Left ventricle myocardium superior (tissue), 1 donor: ENCODE results near the gene KRAS. TPM values are rescaled to one million over a fixed set of nuclear protein-coding genes. Genes with fewer than 3 reads are reported as not detected.

ENCODE experiments used
- ATAC-seq: fragments of 200-7000 bp; cut with Tn5 transposase; one replicate; pipeline ENCODE4 v1.9.1; 2020; ENCODE audit warnings: mild to moderate bottlenecking, moderate library complexity
- DNase-seq: peaks from one replicate; pipeline ENCODE4 v3.0.0-alpha.2; 2020
- intact Hi-C: fragments of 100-400 bp; cut with micrococcal nuclease; formaldehyde crosslinking; loops from one replicate; pipeline ENCODE4 v1.11.0; 2022
- total RNA-seq: library from RNA; stranded (reverse); fragmentation: NEBNext Ultra II Directional; extraction: Animal tissue kit (Norgen Biotek cat#: 25700); gene quantifications from one replicate; pipeline ENCODE4 v1.2.1, GENCODE V29; 2021
- donor health status: DM: no; HTN: yes; CAD: no; lungs with severe emphysema.

The KRAS gene
- total RNA-seq, 1 donor from 2014 or later, result 12.1 TPM

- ATAC-seq, result no peak
- DNase-seq, result no peak
- intact Hi-C loops, result no loop called here
Observed at GRCh38 chr12:25207846-25208245, 42.9 kb downstream of the KRAS start.

GRCh38 chr12:25207411-25207810, 43.3 kb downstream of the KRAS start:
- intact Hi-C loops, result no loop called here
- ATAC-seq (no peak), DNase-seq (no peak)

GRCh38 chr12:25202137-25202536, 48.6 kb downstream of the KRAS start:
- ATAC-seq (no peak), DNase-seq (no peak)
- intact Hi-C loops, result no loop called here

- intact Hi-C loops, result no loop called here
- no peak for ATAC-seq
- DNase-seq, result no peak
Observed at GRCh38 chr12:25200703-25201102, 50.0 kb downstream of the KRAS start.

- no peak for ATAC-seq
- DNase-seq, result no peak
- intact Hi-C loops, result loop anchor here (10.0 kb wide), 1 partner anchor 47 kb away; no protein-coding TSS in a partner anchor
Observed at GRCh38 chr12:25197608-25198007, 53.1 kb downstream of the KRAS start.

- ATAC-seq (peak; percentile 100), DNase-seq (peak; percentile 100)
- intact Hi-C loops, result loop anchor here (10.0 kb wide), 1 partner anchor 49 kb away; no protein-coding TSS in a partner anchor
Observed at GRCh38 chr12:25195056-25195971, 55.4 kb downstream of the KRAS start, which contains the start of the genes DNAI7 and ETFRF1. DNAI7 (minus strand) TSS chr12:25195160; CDS start chr12:25195078, 82 bp downstream. ETFRF1 (plus strand) TSS chr12:25195237; CDS start chr12:25203957, 8,720 bp downstream.

GRCh38 chr12:25194722-25195055, 56.0 kb downstream of the KRAS start:
- DNase-seq (no peak), ATAC-seq (no peak)
- intact Hi-C loops, result loop anchor here (10.0 kb wide), 1 partner anchor 50 kb away; no protein-coding TSS in a partner anchor

- DNase-seq (no peak), ATAC-seq (no peak)
- intact Hi-C loops, result loop anchor here (10.0 kb wide), 1 partner anchor 51 kb away; no protein-coding TSS in a partner anchor
Observed at GRCh38 chr12:25194214-25194613, 56.5 kb downstream of the KRAS start.

GRCh38 chr12:25190793-25191192, 59.9 kb downstream of the KRAS start:
- DNase-seq (no peak), ATAC-seq (no peak)
- intact Hi-C loops, result loop anchor here (10.0 kb wide), 1 partner anchor 54 kb away; no protein-coding TSS in a partner anchor

- ATAC-seq (no peak), DNase-seq (no peak)
- intact Hi-C loops, result loop anchor here (10.0 kb wide), 1 partner anchor 55 kb away; no protein-coding TSS in a partner anchor
Observed at GRCh38 chr12:25189656-25190055, 61.1 kb downstream of the KRAS start.

- intact Hi-C loops, result no loop called here
Observed at GRCh38 chr12:25187781-25188180, 62.9 kb downstream of the KRAS start.

GRCh38 chr12:25186788-25187402, 63.8 kb downstream of the KRAS start:
- DNase-seq (no peak), ATAC-seq (no peak)
- intact Hi-C loops, result no loop called here

More at GRCh38 chr12:25187781-25188180, 62.9 kb downstream of the KRAS start:
- no peak for DNase-seq
- ATAC-seq, result no peak

GRCh38 chr12:25186038-25186787, 64.5 kb downstream of the KRAS start:
- no peak for DNase-seq
- no peak for ATAC-seq
- intact Hi-C loops, result no loop called here

GRCh38 chr12:25184132-25184531, 66.6 kb downstream of the KRAS start:
- no peak for DNase-seq
- ATAC-seq, result no peak
- intact Hi-C loops, result no loop called here

GRCh38 chr12:25182765-25183164, 68.0 kb downstream of the KRAS start:
- intact Hi-C loops, result no loop called here
- ATAC-seq, result no peak
- no peak for DNase-seq

GRCh38 chr12:25162866-25163265, 87.9 kb downstream of the KRAS start:
- DNase-seq (no peak), ATAC-seq (no peak)
- intact Hi-C loops, result no loop called here

GRCh38 chr12:25156061-25156460, 94.7 kb downstream of the KRAS start:
- no peak for ATAC-seq
- intact Hi-C loops, result no loop called here
- no peak for DNase-seq

- DNase-seq, result no peak
- intact Hi-C loops, result no loop called here
- no peak for ATAC-seq
Observed at GRCh38 chr12:25155022-25155576, 95.6 kb downstream of the KRAS start.
